ENCODE results near the gene FHIT. TPM values are rescaled to one million over a fixed set of nuclear protein-coding genes. Genes with fewer than 3 reads are reported as not detected.
A peak's percentile ranks its signal among the peaks of the same experiment; 100 is the strongest.
"Not testable (repeated sequence)": the region's sequence is repeated elsewhere in the genome, so short reads cannot be mapped to it uniquely, and the experiment has no call there.

The FHIT gene
- total RNA-seq, 2 donors from 2014 or later = 10.4 to 15.8 TPM

GRCh38 chr3:60890226-60890625 lies 361.0 kb downstream of the FHIT start:
- H3K27me3 ChIP-seq = no peaks in the 10 kb centered on the region
- whole genome bisulfite sequencing, 2 donors = 77 to 81% methylated on average over 5 of the region's 5 CpGs
- intact Hi-C loops (cut with DNase I) = no loop called here
- TF ChIP-seq CTCF (IDR thresholded peaks at IDR 0.05) = no peak
- no peak for TF ChIP-seq POLR2A (IDR thresholded peaks at IDR 0.05)
- H3K27ac ChIP-seq = no peak overlapping the region
- H3K4me3 ChIP-seq = no peak overlapping the region
- H3K9me3 ChIP-seq = no peaks in the 10 kb centered on the region
- DNase-seq (peak in 3 of 4 donors; percentile 2 to 25 (median 8)), ATAC-seq (no peak)
- H3K36me3 ChIP-seq (replicated peaks in 1 of 2; ENCODE audit: insufficient read depth in 1 of 2, low read depth in 2 of 2) = no peaks in the 10 kb centered on the region
- no peaks in the 10 kb centered on the region for H3K4me1 ChIP-seq

GRCh38 chr3:60888952-60889351 lies 362.3 kb downstream of the FHIT start:
- WGBS, 2 donors = 96% methylated on average over 10 of the region's 10 CpGs
- ATAC-seq; H3K4me3 ChIP-seq; H3K9me3 ChIP-seq; H3K27me3 ChIP-seq; H3K27ac ChIP-seq; H3K4me1 ChIP-seq; H3K36me3 ChIP-seq (replicated peaks in 1 of 2; ENCODE audit: insufficient read depth in 1 of 2, low read depth in 2 of 2); intact Hi-C loops (cut with DNase I); DNase-seq: not testable (repeated sequence)

- TF ChIP-seq POLR2A (IDR thresholded peaks at IDR 0.05) (no peak), CTCF (IDR thresholded peaks at IDR 0.05) (no peak)
Observed at GRCh38 chr3:60887574-60887973, 363.7 kb downstream of the FHIT start.

GRCh38 chr3:60886518-60886917 lies 364.7 kb downstream of the FHIT start:
- no peak for ATAC-seq
- intact Hi-C loops (cut with DNase I) = no loop called here
- Histone ChIP-seq H3K4me3 (no peak overlapping the region), H3K4me1 (no peaks in the 10 kb centered on the region), H3K36me3 (replicated peaks in 1 of 2; ENCODE audit: insufficient read depth in 1 of 2, low read depth in 2 of 2) (no peaks in the 10 kb centered on the region), H3K27me3 (no peaks in the 10 kb centered on the region), H3K9me3 (no peaks in the 10 kb centered on the region), H3K27ac (no peak overlapping the region)
- 54 to 63% methylated on average over 1 of the region's 1 CpG for WGBS, 2 donors
- DNase-seq = no peak
- no peak for TF ChIP-seq CTCF (IDR thresholded peaks at IDR 0.05)
- no peak for TF ChIP-seq POLR2A (IDR thresholded peaks at IDR 0.05)

More at GRCh38 chr3:60887574-60887973, 363.7 kb downstream of the FHIT start:
- Histone ChIP-seq H3K4me3 (no peak overlapping the region), H3K9me3 (no peaks in the 10 kb centered on the region), H3K27ac (no peak overlapping the region), H3K27me3 (no peaks in the 10 kb centered on the region), H3K4me1 (no peaks in the 10 kb centered on the region), H3K36me3 (replicated peaks in 1 of 2; ENCODE audit: insufficient read depth in 1 of 2, low read depth in 2 of 2) (no peaks in the 10 kb centered on the region)
- intact Hi-C loops (cut with DNase I) = no loop called here
- ATAC-seq (no peak), DNase-seq (no peak)
- WGBS, 2 donors = 88% methylated on average over 4 of the region's 4 CpGs

- H3K27ac ChIP-seq = no peak overlapping the region
Observed at GRCh38 chr3:60884005-60884404, 367.2 kb downstream of the FHIT start.

More at GRCh38 chr3:60884005-60884404, 367.2 kb downstream of the FHIT start:
- no peak for TF ChIP-seq CTCF (IDR thresholded peaks at IDR 0.05)
- no peak for TF ChIP-seq POLR2A (IDR thresholded peaks at IDR 0.05)
- H3K4me3 ChIP-seq = no peak overlapping the region
- WGBS, 2 donors = 80 to 93% methylated on average over 2 of the region's 2 CpGs
- no peaks in the 10 kb centered on the region for H3K36me3 ChIP-seq (replicated peaks in 1 of 2; ENCODE audit: insufficient read depth in 1 of 2, low read depth in 2 of 2)
- DNase-seq (no peak), ATAC-seq (no peak)
- no peaks in the 10 kb centered on the region for H3K4me1 ChIP-seq
- intact Hi-C loops (cut with DNase I) = no loop called here
- no peaks in the 10 kb centered on the region for H3K27me3 ChIP-seq
- peaks cover 0 to 7% (median 0%) of the 10 kb centered on the region in 3 donors for H3K9me3 ChIP-seq
